Loucy (cell line): ENCODE results near the gene SLC25A21.

Experiments
- EZH2phosphoT487 ChIP-seq: fragments of 200-600 bp; IDR thresholded peaks from 2 replicates; pipeline ENCODE4 v1.6.1; 2018; ENCODE audit warnings: antibody characterized with exemption, mild to moderate bottlenecking, moderate library complexity, borderline replicate concordance
- TF ChIP-seq, protein P1 (sequence below): fragments of 200-600 bp; sonication (generic); conservative IDR thresholded peaks from 2 replicates; pipeline ENCODE4 v1.5.1; 2014; ENCODE audit warnings: mild to moderate bottlenecking, antibody characterized with exemption, low read length

DNA sequence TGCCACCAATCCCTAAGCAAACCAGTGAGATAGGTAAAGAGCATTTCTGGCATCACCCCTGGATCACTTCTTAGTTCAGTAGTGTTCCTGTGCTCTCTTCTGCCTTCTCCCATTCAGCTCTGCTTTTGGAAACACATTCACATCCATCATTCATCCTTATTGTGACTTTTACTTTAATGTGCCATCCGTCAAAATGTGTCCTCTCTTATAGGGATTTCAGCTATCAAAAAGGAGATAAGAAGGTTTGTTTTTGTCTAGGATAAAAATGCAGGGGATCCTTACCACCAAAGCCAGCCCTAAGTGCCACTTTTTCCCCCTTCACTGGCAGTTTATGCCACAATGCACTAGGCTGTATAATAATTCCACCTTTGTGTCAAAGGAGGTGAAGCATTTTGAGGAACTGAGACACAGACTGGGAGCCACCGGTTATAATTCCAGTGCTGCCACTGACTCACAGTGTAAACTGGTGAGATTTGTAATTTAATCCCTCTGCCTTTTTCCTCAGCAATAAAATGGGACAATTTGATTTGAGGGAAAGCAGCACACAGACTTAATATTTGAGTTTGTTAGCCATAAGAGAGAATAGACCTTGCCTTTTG lies 352.2 kb downstream of the SLC25A21 start:
- TF ChIP-seq, protein P1, sequence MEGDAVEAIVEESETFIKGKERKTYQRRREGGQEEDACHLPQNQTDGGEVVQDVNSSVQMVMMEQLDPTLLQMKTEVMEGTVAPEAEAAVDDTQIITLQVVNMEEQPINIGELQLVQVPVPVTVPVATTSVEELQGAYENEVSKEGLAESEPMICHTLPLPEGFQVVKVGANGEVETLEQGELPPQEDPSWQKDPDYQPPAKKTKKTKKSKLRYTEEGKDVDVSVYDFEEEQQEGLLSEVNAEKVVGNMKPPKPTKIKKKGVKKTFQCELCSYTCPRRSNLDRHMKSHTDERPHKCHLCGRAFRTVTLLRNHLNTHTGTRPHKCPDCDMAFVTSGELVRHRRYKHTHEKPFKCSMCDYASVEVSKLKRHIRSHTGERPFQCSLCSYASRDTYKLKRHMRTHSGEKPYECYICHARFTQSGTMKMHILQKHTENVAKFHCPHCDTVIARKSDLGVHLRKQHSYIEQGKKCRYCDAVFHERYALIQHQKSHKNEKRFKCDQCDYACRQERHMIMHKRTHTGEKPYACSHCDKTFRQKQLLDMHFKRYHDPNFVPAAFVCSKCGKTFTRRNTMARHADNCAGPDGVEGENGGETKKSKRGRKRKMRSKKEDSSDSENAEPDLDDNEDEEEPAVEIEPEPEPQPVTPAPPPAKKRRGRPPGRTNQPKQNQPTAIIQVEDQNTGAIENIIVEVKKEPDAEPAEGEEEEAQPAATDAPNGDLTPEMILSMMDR: no peak
- no peak for TF ChIP-seq EZH2phosphoT487
